Cardiac muscle cell (in vitro differentiated cells and primary cell): Measurements from ENCODE around the gene DKC1. TPM values are rescaled to one million over a fixed set of nuclear protein-coding genes. Genes with fewer than 3 reads are reported as not detected.

Experiments
- DNase-seq, 2 donors: peaks; one replicate each; pipeline versions ENCODE4 v3.0.0 to v3.0.0-alpha.2; 2010 to 2017; ENCODE audit warnings: low read depth in 1 of 2, low spot score in 1 of 2
- H3K27ac ChIP-seq: fragments of 200-600 bp; sonication (generic); 2 replicates; pipeline ENCODE4 v1.5.1; 2016
- H3K27me3 ChIP-seq: fragments of 200-600 bp; sonication (generic); 2 replicates; pipeline ENCODE4 v1.6.0; 2016; ENCODE audit warnings: control low read depth
- H3K36me3 ChIP-seq: fragments of 200-600 bp; sonication (generic); 2 replicates; pipeline ENCODE4 v1.5.1; 2016; ENCODE audit warnings: control low read depth
- H3K4me1 ChIP-seq: fragments of 200-600 bp; sonication (generic); 2 replicates; pipeline ENCODE4 v1.8.1; 2017; ENCODE audit warnings: low read depth, mild to moderate bottlenecking, mixed run types
- H3K4me3 ChIP-seq: fragments of 200-600 bp; sonication (generic); 2 replicates; pipeline ENCODE4 v1.5.1; 2016; ENCODE audit warnings: mild to moderate bottlenecking
- H3K9me3 ChIP-seq: fragments of 200-600 bp; sonication (generic); 2 replicates; pipeline ENCODE4 v1.5.1; 2017; ENCODE audit warnings: low read depth, mild to moderate bottlenecking, control low read depth
- CTCF ChIP-seq: IDR thresholded peaks from 2 replicates; pipeline ENCODE4 v1.5.1; 2012; ENCODE audit warnings: low read depth, mild to moderate bottlenecking, low read length
- polyA plus RNA-seq: library from polyadenylated mRNA; unstranded; fragments of >200 nt; fragmentation: Nextera tagmentation; extraction: Ambion mirVana; gene quantifications from 2 replicates; pipeline ENCODE4 v1.2.1, GENCODE V29; 2016
- total RNA-seq: library from RNA; depleted of rRNA; stranded (reverse); fragments of >200 nt; gene quantifications from 2 replicates; pipeline ENCODE4 v1.2.3, GENCODE V29; 2016

The DKC1 gene
- total and polyA plus RNA-seq, 2 experiments from 2014 or later, result 22.8 to 30.9 TPM

GRCh38 chrX:154737136-154737535 is 25.5 kb upstream of the DKC1 start:
- H3K9me3 ChIP-seq, result no peaks in the 10 kb centered on the region
- TF ChIP-seq CTCF, result no peak
- H3K27ac ChIP-seq, result no peak overlapping the region
- DNase-seq, result no peak
- no peaks in the 10 kb centered on the region for H3K4me1 ChIP-seq
- H3K4me3 ChIP-seq, result no peak overlapping the region
- H3K36me3 ChIP-seq, result no peaks in the 10 kb centered on the region
- H3K27me3 ChIP-seq, result no peaks in the 10 kb centered on the region

- TF ChIP-seq CTCF, result no peak
- Histone ChIP-seq H3K9me3 (no peaks in the 10 kb centered on the region), H3K27ac (no peak overlapping the region), H3K36me3 (no peaks in the 10 kb centered on the region), H3K27me3 (no peaks in the 10 kb centered on the region), H3K4me1 (no peaks in the 10 kb centered on the region), H3K4me3 (no peak overlapping the region)
- peak in 1 of 2 donors; percentile 84 for DNase-seq
Measured at GRCh38 chrX:154738011-154738738, 24.5 kb upstream of the DKC1 start.

DNA sequence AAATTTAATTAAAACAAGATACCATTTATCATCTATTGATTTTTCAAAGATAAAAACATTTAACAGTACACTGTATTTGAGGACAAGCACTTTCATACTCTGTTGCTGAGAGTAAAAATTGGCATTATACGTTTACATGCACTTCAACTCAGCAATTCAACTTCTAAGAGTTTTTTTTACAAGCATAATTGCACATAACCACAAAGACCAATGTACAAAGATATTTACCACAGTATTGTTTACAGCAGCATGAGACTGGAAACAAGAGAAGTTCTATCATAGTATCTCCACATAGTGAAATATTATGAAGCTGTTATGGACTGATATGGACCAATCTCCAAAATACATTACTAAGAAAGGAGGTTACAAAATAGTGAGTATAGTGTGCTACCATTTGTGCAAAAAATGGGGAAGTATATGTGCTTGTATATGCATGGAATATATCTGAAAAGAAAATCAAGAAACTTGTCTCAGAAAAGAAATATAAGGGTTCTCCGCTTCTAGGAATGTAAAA is 22.7 kb upstream of the DKC1 start:
- Histone ChIP-seq H3K9me3 (no peaks in the 10 kb centered on the region), H3K36me3 (no peaks in the 10 kb centered on the region), H3K4me1 (no peaks in the 10 kb centered on the region), H3K4me3 (no peak overlapping the region), H3K27ac (no peak overlapping the region), H3K27me3 (no peaks in the 10 kb centered on the region)
- no peak for TF ChIP-seq CTCF
- DNase-seq, result no peak

DNA sequence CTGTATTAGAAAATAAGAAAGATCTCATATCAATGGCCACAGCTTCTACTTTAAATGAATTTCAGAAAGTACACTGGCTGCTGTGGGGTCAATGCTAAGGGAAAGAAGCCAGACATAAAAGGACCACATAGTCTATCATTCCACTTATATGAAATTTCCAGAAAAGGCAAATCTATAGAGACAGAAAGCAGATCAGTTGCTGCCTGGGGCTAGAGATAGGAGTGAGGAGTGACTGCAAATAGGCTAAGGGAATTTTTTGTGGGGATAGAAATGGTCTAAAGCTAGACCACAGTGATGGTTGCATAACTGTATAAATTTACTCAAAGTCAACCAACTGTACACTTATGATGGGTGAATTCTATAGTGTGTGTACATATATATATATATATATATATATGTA is 20.1 kb upstream of the DKC1 start:
- Histone ChIP-seq H3K27ac (no peak overlapping the region), H3K4me1 (no peaks in the 10 kb centered on the region), H3K27me3 (no peaks in the 10 kb centered on the region), H3K9me3 (no peaks in the 10 kb centered on the region), H3K4me3 (no peak overlapping the region), H3K36me3 (no peaks in the 10 kb centered on the region)
- TF ChIP-seq CTCF, result no peak
- DNase-seq, result no peak

GRCh38 chrX:154748712-154749339 is 13.8 kb upstream of the DKC1 start:
- TF ChIP-seq CTCF, result peak; percentile 64
- Histone ChIP-seq H3K27me3 (peaks cover 9% of the 10 kb centered on the region), H3K27ac (no peak overlapping the region), H3K4me1 (peaks cover 6% of the 10 kb centered on the region), H3K4me3 (no peak overlapping the region), H3K9me3 (no peaks in the 10 kb centered on the region), H3K36me3 (no peaks in the 10 kb centered on the region)
- peak; percentile 61 to 69 for DNase-seq
